Tibial nerve (tissue), 4 donors: ENCODE data around the gene CIAO2B. TPM values are rescaled to one million over a fixed set of nuclear protein-coding genes. Genes with fewer than 3 reads are reported as not detected.

Experiments used
- DNase-seq, 2 donors: peaks; one replicate each; pipeline ENCODE4 v3.0.0-alpha.2; 2019; ENCODE audit warnings: low spot score in 2 of 2
- H3K27ac ChIP-seq, 4 donors: fragments of 200-600 bp; sonication (generic) in 3 of 4; one replicate each; pipeline ENCODE4 v1.5.1; 2017 to 2019; ENCODE audit warnings: mild to moderate bottlenecking in 1 of 4
- H3K27me3 ChIP-seq, 2 donors: fragments of 200-600 bp; sonication (generic) in 1 of 2; one replicate each; pipeline versions ENCODE4 v1.5.1 to v1.6.0; 2017 to 2019
- H3K36me3 ChIP-seq, 3 donors: fragments of 200-600 bp; sonication (generic); one replicate each; pipeline ENCODE4 v1.5.1; 2018 to 2019
- H3K4me1 ChIP-seq, 4 donors: fragments of 200-600 bp; sonication (generic) in 3 of 4; one replicate each; pipeline ENCODE4 v1.5.1; 2017 to 2019
- H3K4me3 ChIP-seq, 4 donors: fragments of 200-600 bp; sonication (generic) in 3 of 4; one replicate each; pipeline ENCODE4 v1.5.1; 2017 to 2019; ENCODE audit warnings: mild to moderate bottlenecking in 1 of 4, moderate library complexity in 1 of 4
- H3K9me3 ChIP-seq, 4 donors: fragments of 200-600 bp; sonication (generic) in 3 of 4; one replicate each; pipeline ENCODE4 v1.5.1; 2017 to 2019
- EP300 ChIP-seq, 2 donors: sonication (generic); formaldehyde crosslinking; IDR thresholded peaks; one replicate each; pipeline ENCODE4 v1.6.1; 2017; ENCODE audit warnings: antibody characterized with exemption in 2 of 2, mild to moderate bottlenecking in 1 of 2
- POLR2A ChIP-seq, 2 donors: fragments of 450-650 bp; IDR thresholded peaks; one replicate each; pipeline ENCODE4 v1.6.1; 2017; ENCODE audit warnings: antibody characterized with exemption in 2 of 2, mild to moderate bottlenecking in 2 of 2, moderate library complexity in 2 of 2
- WGBS, 2 donors: methylation state at CpG; one replicate each; pipeline ENCODE4 v1.1.5; 2018; 5-methylcytosine and 5-hydroxymethylcytosine counted together
- total RNA-seq, 4 donors: library from RNA; depleted of rRNA; stranded (reverse); fragments of >200 nt; gene quantifications; one replicate each; pipeline ENCODE4 v1.1.0, GENCODE V29; 2016
- TF ChIP-seq, protein P1 (sequence below), 5 experiments: fragments of 200-600 bp in 3 of 5; fragments of 450-650 bp in 2 of 5; sonication (generic) in 3 of 5; IDR thresholded peaks; one replicate each; pipeline ENCODE4 v1.5.1; 2016 to 2019; ENCODE audit warnings: antibody characterized with exemption in 5 of 5, mild to moderate bottlenecking in 3 of 5, moderate library complexity in 2 of 5

The CIAO2B gene
- total RNA-seq, 4 donors from 2014 or later: 57.1 to 111 (median 89.9) TPM

- H3K36me3 ChIP-seq: no peaks in the 10 kb centered on the region
- H3K4me3 ChIP-seq: no peak overlapping the region
- no peak overlapping the region for H3K27ac ChIP-seq
- no peak for DNase-seq
- H3K4me1 ChIP-seq: peaks cover 0 to 8% (median 0%) of the 10 kb centered on the region in 4 donors
- no peak for TF ChIP-seq POLR2A (IDR thresholded peaks at IDR 0.05)
- TF ChIP-seq, protein P1, sequence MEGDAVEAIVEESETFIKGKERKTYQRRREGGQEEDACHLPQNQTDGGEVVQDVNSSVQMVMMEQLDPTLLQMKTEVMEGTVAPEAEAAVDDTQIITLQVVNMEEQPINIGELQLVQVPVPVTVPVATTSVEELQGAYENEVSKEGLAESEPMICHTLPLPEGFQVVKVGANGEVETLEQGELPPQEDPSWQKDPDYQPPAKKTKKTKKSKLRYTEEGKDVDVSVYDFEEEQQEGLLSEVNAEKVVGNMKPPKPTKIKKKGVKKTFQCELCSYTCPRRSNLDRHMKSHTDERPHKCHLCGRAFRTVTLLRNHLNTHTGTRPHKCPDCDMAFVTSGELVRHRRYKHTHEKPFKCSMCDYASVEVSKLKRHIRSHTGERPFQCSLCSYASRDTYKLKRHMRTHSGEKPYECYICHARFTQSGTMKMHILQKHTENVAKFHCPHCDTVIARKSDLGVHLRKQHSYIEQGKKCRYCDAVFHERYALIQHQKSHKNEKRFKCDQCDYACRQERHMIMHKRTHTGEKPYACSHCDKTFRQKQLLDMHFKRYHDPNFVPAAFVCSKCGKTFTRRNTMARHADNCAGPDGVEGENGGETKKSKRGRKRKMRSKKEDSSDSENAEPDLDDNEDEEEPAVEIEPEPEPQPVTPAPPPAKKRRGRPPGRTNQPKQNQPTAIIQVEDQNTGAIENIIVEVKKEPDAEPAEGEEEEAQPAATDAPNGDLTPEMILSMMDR (IDR thresholded peaks at IDR 0.05): no peak
- no peak for TF ChIP-seq EP300 (IDR thresholded peaks at IDR 0.05)
- WGBS, 2 donors: 84 to 88% methylated on average over 6 of the region's 6 CpGs
- H3K27me3 ChIP-seq: no peaks in the 10 kb centered on the region
- H3K9me3 ChIP-seq: no peaks in the 10 kb centered on the region
Observed at GRCh38 chr16:66916518-66916917, 17.7 kb downstream of the CIAO2B start.

GRCh38 chr16:66915041-66915440 lies 19.2 kb downstream of the CIAO2B start:
- no peak for DNase-seq

DNA sequence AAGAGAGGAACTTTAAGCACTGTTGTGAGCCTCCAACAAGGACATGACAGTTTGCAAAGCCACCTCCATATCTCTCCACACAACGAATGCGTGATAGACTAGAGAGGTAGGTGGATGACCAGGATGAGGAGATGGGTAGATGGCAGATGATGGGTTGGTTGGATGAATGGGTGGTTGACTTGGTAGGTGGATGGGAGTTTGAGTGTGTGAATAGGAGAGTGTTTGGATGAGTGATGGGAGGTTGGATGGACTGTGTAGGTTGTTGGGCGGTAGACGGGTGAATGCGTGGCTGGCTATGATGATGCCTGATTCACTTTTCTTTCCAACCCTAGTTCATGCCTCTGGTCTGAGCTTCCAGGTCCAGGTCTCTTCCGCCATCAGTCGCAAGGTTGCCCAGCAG lies 19.7 kb downstream of the CIAO2B start:
- H3K9me3 ChIP-seq: no peaks in the 10 kb centered on the region
- H3K4me3 ChIP-seq: no peak overlapping the region
- H3K4me1 ChIP-seq: peaks cover 0 to 2% (median 0%) of the 10 kb centered on the region in 4 donors
- TF ChIP-seq, protein P1 (IDR thresholded peaks at IDR 0.05): no peak
- TF ChIP-seq EP300 (IDR thresholded peaks at IDR 0.05): no peak
- TF ChIP-seq POLR2A (IDR thresholded peaks at IDR 0.05): no peak
- H3K36me3 ChIP-seq: no peaks in the 10 kb centered on the region
- H3K27me3 ChIP-seq: no peaks in the 10 kb centered on the region
- DNase-seq: no peak
- no peak overlapping the region for H3K27ac ChIP-seq
- WGBS, 2 donors: 94 to 95% methylated on average over 7 of the region's 7 CpGs

More at GRCh38 chr16:66915041-66915440, 19.2 kb downstream of the CIAO2B start:
- TF ChIP-seq EP300 (IDR thresholded peaks at IDR 0.05) (no peak), POLR2A (IDR thresholded peaks at IDR 0.05) (no peak)
- TF ChIP-seq, protein P1 (IDR thresholded peaks at IDR 0.05): no peak
- H3K9me3 ChIP-seq: no peaks in the 10 kb centered on the region
- 70 to 79% methylated on average over 7 of the region's 7 CpGs for WGBS, 2 donors
- peaks cover 0 to 7% (median 0%) of the 10 kb centered on the region in 4 donors for H3K4me1 ChIP-seq
- no peak overlapping the region for H3K4me3 ChIP-seq
- H3K27ac ChIP-seq: no peak overlapping the region
- no peaks in the 10 kb centered on the region for H3K36me3 ChIP-seq
- no peaks in the 10 kb centered on the region for H3K27me3 ChIP-seq

DNA sequence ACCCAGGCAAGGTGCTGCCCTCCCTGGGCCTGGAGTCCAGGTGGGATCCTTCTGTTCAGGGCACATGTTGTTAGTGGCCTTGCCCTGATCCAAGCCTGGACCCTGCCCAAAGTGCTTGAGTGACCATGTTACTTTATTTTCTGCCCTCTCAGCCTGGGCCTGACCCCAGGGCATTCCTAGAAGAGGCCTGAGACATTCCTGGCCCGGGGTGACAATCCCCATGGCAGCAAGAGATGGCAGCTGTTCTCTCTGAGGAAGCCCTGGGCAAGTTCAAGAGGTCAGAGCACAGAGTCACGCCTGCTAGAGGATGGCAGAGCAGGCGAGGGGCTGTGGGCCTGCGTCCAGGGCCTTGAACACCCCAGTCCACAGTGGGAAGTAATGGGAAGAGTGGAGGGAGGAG lies 20.5 kb downstream of the CIAO2B start:
- Histone ChIP-seq H3K27ac (no peak overlapping the region), H3K36me3 (no peaks in the 10 kb centered on the region), H3K27me3 (no peaks in the 10 kb centered on the region), H3K4me3 (no peak overlapping the region), H3K9me3 (no peaks in the 10 kb centered on the region), H3K4me1 (no peaks in the 10 kb centered on the region)
- TF ChIP-seq POLR2A (IDR thresholded peaks at IDR 0.05) (no peak), EP300 (IDR thresholded peaks at IDR 0.05) (no peak)
- TF ChIP-seq, protein P1 (IDR thresholded peaks at IDR 0.05): no peak
- WGBS, 2 donors: 68% methylated on average over 4 of the region's 4 CpGs
- DNase-seq: no peak

GRCh38 chr16:66913081-66913480 lies 21.1 kb downstream of the CIAO2B start:
- 40% methylated on average over 10 of the region's 10 CpGs for WGBS, 2 donors

More at GRCh38 chr16:66913081-66913480, 21.1 kb downstream of the CIAO2B start:
- Histone ChIP-seq H3K27me3 (no peaks in the 10 kb centered on the region), H3K27ac (no peak overlapping the region), H3K4me3 (no peak overlapping the region), H3K4me1 (no peaks in the 10 kb centered on the region), H3K9me3 (no peaks in the 10 kb centered on the region), H3K36me3 (no peaks in the 10 kb centered on the region)
- no peak for DNase-seq
- TF ChIP-seq, protein P1 (IDR thresholded peaks at IDR 0.05): no peak
- TF ChIP-seq POLR2A (IDR thresholded peaks at IDR 0.05) (no peak), EP300 (IDR thresholded peaks at IDR 0.05) (no peak)
